ENCODE results near the gene AOC1.

The AOC1 gene

DNA sequence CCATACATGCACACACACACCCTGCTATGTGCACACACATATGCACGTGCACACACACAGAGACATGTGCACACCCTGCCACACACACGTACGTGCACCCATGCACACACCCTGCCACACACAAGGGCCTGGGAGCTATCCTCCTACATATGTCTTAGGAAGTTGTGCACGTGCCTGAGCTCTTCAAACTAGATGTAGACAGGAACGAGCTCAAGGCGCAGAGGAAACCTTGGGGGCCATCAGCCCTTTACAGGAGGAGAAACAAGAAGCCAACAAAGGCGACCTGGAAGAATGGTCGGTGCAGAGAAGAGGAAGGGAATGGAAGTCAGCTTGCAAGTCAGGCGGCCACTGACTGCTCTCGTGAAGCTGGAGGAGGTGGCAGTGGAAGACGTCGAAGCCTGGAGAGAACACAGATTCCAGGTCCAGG, 58.7 kb downstream of the AOC1 start:
- Histone ChIP-seq H3K27ac (ENCODE audit: low read depth, low read length, poor library complexity, severe bottlenecking) (no peak overlapping the region), H3K9ac (ENCODE audit: low read length) (no peak overlapping the region), H3K4me1 (ENCODE audit: insufficient read depth, low read length, severe bottlenecking) (no peaks in the 10 kb centered on the region), H3F3A (ENCODE audit: insufficient read depth, low read length) (no peaks in the 10 kb centered on the region), H3K27me3 (ENCODE audit: insufficient read depth, low read length) (peaks cover 13% of the 10 kb centered on the region), H3K36me3 (ENCODE audit: insufficient read depth, low read length) (no peaks in the 10 kb centered on the region), H3K79me2 (ENCODE audit: insufficient read depth, low read length) (no peaks in the 10 kb centered on the region), H3K9me3 (ENCODE audit: low read length) (no peaks in the 10 kb centered on the region), H3K9me2 (ENCODE audit: low read depth, low read length) (no peaks in the 10 kb centered on the region), H3K4me2 (ENCODE audit: low read length) (no peak overlapping the region), H2AFZ (ENCODE audit: low read length) (no peak overlapping the region), H4K20me1 (ENCODE audit: insufficient read depth, low read length) (no peaks in the 10 kb centered on the region), H3K4me3 (ENCODE audit: low read depth, low read length, poor library complexity, severe bottlenecking) (no peak overlapping the region)
- TF ChIP-seq CTCF (IDR thresholded peaks at IDR 0.05; ENCODE audit: low read length), result no peak
- TF ChIP-seq EZH2 (IDR thresholded peaks at IDR 0.05; ENCODE audit: borderline replicate concordance, low read length), result no peak
